Karpas-422 (cell line): ENCODE data around the gene TNRC6B. TPM values are rescaled to one million over a fixed set of nuclear protein-coding genes. Genes with fewer than 3 reads are reported as not detected.

Experiments used
- DNase-seq: peaks from one replicate; pipeline ENCODE4 v3.0.0-alpha.2; 2015
- H2AFZ ChIP-seq: fragments of 200-600 bp; sonication (generic); 2 replicates; pipeline ENCODE4 v1.6.1; 2014; ENCODE audit warnings: antibody characterized with exemption, low read length, mixed read lengths
- H3K27ac ChIP-seq: fragments of 200-600 bp; sonication (generic); 2 replicates; pipeline ENCODE4 v1.5.1; 2014; ENCODE audit warnings: mild to moderate bottlenecking, low read length, moderate library complexity
- H3K27me3 ChIP-seq: fragments of 200-600 bp; sonication (generic); 2 replicates; pipeline ENCODE4 v1.6.1; 2014; ENCODE audit warnings: low read length, mixed read lengths
- H3K36me3 ChIP-seq: fragments of 200-600 bp; sonication (generic); 2 replicates; pipeline ENCODE4 v1.6.1; 2014; ENCODE audit warnings: low read length, mixed read lengths; ENCODE audit not compliant: insufficient read depth
- H3K4me1 ChIP-seq: fragments of 200-600 bp; sonication (generic); 2 replicates; pipeline ENCODE4 v1.6.1; 2014; ENCODE audit warnings: mild to moderate bottlenecking, low read length, mixed read lengths
- H3K4me2 ChIP-seq: fragments of 200-600 bp; sonication (generic); 2 replicates; pipeline ENCODE4 v1.6.1; 2014; ENCODE audit warnings: low read length, low read depth, mild to moderate bottlenecking; ENCODE audit not compliant: poor library complexity, severe bottlenecking
- H3K4me3 ChIP-seq: fragments of 200-600 bp; sonication (generic); 2 replicates; pipeline ENCODE4 v1.5.1; 2014; ENCODE audit warnings: mild to moderate bottlenecking, antibody characterized with exemption, low read length, mixed read lengths
- H3K79me2 ChIP-seq: fragments of 200-600 bp; sonication (generic); 2 replicates; pipeline ENCODE4 v1.6.1; 2014; ENCODE audit warnings: mild to moderate bottlenecking, low read length, mixed read lengths
- H3K9ac ChIP-seq: fragments of 200-600 bp; sonication (generic); 2 replicates; pipeline ENCODE4 v1.6.0; 2014; ENCODE audit warnings: low read length
- H3K9me2 ChIP-seq: fragments of 200-600 bp; sonication (generic), shearing (Covaris generic); replicated peaks from 2 replicates; pipeline ENCODE4 v1.6.0; 2014; ENCODE audit warnings: mild to moderate bottlenecking, low read length, moderate library complexity; ENCODE audit not compliant: insufficient read depth
- H3K9me3 ChIP-seq: fragments of 300-700, 200-600 bp; sonication (generic); 2 replicates; pipeline ENCODE4 v1.6.1; 2014; ENCODE audit warnings: low read length, mixed read lengths
- H4K20me1 ChIP-seq: fragments of 200-600 bp; sonication (generic); 2 replicates; pipeline ENCODE4 v1.6.1; 2014; ENCODE audit warnings: mild to moderate bottlenecking, antibody characterized with exemption, low read length, low read depth; ENCODE audit not compliant: insufficient read depth
- total RNA-seq: library from RNA; depleted of rRNA; stranded (reverse); fragments of >200 nt; shearing (Covaris generic); gene quantifications from 2 replicates; pipeline ENCODE4 v1.2.3, GENCODE V29; 2014; ENCODE audit warnings: low replicate concordance

TNRC6B gene
- total RNA-seq, 1 experiment from 2014 or later: 32.0 TPM

DNA sequence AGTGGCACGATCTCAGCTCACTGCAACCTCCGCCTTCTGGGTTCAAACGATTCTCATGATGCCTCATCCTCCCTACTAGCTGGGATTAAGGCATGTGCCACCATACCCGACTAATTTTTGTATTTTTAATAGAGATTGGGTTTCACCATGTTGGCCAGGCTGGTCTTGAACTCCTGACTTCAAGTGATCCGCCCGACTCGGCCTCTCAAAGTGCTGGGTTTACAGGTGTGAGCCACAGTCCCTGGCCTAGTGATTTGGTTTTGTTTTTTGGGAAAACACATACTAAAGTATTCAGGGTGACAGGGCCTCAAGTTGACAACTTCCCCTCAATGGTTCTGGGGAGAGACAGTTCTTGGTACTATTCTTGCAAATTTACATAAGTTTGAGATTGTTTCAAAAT lies 22.1 kb downstream of the TNRC6B start:
- H3K9ac ChIP-seq: no peak overlapping the region
- H3K9me3 ChIP-seq: no peaks in the 10 kb centered on the region
- no peak overlapping the region for H3K27ac ChIP-seq
- no peaks in the 10 kb centered on the region for H3K27me3 ChIP-seq
- no peaks in the 10 kb centered on the region for H3K36me3 ChIP-seq
- DNase-seq: no peak
- no peak overlapping the region for H3K4me2 ChIP-seq
- H3K4me3 ChIP-seq: no peak overlapping the region
- H3K4me1 ChIP-seq: peaks cover 54% of the 10 kb centered on the region
- peaks cover 99% of the 10 kb centered on the region for H3K79me2 ChIP-seq
- H4K20me1 ChIP-seq: no peaks in the 10 kb centered on the region
- no peaks in the 10 kb centered on the region for H3K9me2 ChIP-seq
- no peak overlapping the region for H2AFZ ChIP-seq

- H3K9me2 ChIP-seq: no peaks in the 10 kb centered on the region
- peaks cover 99% of the 10 kb centered on the region for H3K79me2 ChIP-seq
- no peak overlapping the region for H3K4me3 ChIP-seq
- H2AFZ ChIP-seq: no peak overlapping the region
- H3K9me3 ChIP-seq: no peaks in the 10 kb centered on the region
- no peaks in the 10 kb centered on the region for H4K20me1 ChIP-seq
- H3K4me1 ChIP-seq: peaks cover 56% of the 10 kb centered on the region
- peak overlapping the region; percentile 49 for H3K4me2 ChIP-seq
- H3K27me3 ChIP-seq: no peaks in the 10 kb centered on the region
- no peak overlapping the region; the same call in 1 of the 2 replicates for H3K27ac ChIP-seq
- peak; percentile 54 for DNase-seq
- no peaks in the 10 kb centered on the region for H3K36me3 ChIP-seq
- H3K9ac ChIP-seq: no peak overlapping the region
These were observed 23.2 kb downstream of the TNRC6B start for GRCh38 chr22:40200795-40201530.

GRCh38 chr22:40202225-40202944 lies 24.7 kb downstream of the TNRC6B start:
- Histone ChIP-seq H3K9me2 (no peaks in the 10 kb centered on the region), H3K27me3 (no peaks in the 10 kb centered on the region), H3K79me2 (peaks cover 98% of the 10 kb centered on the region)

DNA sequence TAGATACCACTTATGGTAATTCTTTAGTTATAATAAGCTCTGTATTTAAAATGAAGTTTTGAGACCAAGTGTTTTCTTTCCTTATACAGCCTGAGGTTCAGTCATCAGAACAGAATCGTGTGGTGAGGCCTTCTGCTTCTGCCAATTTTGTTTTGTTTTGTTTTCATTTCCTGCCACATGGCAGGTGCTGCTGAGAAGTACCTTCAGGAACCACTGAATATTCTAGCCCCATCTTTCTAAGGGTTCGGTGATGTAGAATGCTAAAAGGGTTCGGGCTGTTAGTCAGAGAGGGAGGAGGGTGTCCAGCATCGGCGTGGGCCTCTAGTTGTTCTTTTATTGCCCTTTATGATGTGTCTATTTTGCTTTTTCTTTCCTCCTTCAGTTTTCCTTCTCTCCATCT lies 25.8 kb downstream of the TNRC6B start:
- no peaks in the 10 kb centered on the region for H3K9me2 ChIP-seq

More at GRCh38 chr22:40202225-40202944, 24.7 kb downstream of the TNRC6B start:
- Histone ChIP-seq H2AFZ (no peak overlapping the region), H3K4me3 (no peak overlapping the region; the same call in 1 of the 2 replicates), H3K9ac (no peak overlapping the region), H3K27ac (peak overlapping the region; percentile 49), H3K36me3 (0 out of 2 replicates have a peak, but pooled peaks cover 3% of the 10 kb centered on the region), H4K20me1 (no peaks in the 10 kb centered on the region), H3K4me1 (peaks cover 53% of the 10 kb centered on the region), H3K9me3 (no peaks in the 10 kb centered on the region), H3K4me2 (peak overlapping the region; percentile 49)
- no peak for DNase-seq

DNA sequence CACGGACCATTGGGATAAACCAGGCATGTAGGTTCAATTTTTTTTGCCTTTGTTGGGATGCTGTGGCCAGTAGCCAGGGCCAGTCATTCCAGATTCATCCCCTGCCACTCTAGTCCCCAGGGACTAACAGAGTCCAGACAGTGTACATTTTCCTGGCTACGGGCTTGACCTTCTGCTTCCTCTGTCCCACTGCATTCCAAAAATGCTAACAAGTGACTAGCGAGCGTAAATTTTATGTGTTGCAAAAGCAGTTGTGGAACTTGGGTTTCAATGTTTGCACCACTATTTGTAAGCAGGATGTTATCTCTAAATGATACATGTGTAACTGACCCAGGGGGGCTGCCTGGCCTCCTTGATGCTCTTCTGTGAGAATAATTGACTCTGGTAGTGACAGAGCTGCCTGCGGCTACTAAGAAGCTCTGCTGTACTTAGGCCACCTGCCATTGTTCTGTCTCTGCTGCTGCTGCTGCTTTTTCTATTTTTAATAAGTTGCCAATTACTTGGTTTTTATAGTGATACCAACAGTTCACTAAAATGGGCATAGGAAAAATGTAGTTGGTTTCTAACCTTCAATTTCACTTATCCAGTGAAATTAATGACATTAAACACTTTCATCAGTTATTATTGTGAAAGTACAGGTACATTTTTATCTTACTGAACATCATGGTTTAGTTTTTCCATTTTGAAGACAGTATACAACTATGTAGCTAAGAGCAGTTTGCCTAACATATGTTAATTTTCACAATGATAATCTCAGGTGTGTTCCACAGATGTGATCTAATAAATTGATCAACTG lies 26.8 kb downstream of the TNRC6B start:
- Histone ChIP-seq H3K9me3 (no peaks in the 10 kb centered on the region), H3K27ac (no peak overlapping the region), H3K36me3 (0 out of 2 replicates have a peak, but pooled peaks cover 3% of the 10 kb centered on the region), H3K4me2 (no peak overlapping the region), H3K9ac (no peak overlapping the region), H3K27me3 (no peaks in the 10 kb centered on the region), H2AFZ (no peak overlapping the region), H3K4me1 (peaks cover 73% of the 10 kb centered on the region), H3K79me2 (peaks cover 98% of the 10 kb centered on the region), H3K9me2 (no peaks in the 10 kb centered on the region), H3K4me3 (no peak overlapping the region), H4K20me1 (no peaks in the 10 kb centered on the region)
- DNase-seq: no peak

More for the DNA sequence above, 25.8 kb downstream of the TNRC6B start:
- Histone ChIP-seq H3K4me2 (peak overlapping the region; percentile 49), H3K27me3 (no peaks in the 10 kb centered on the region), H3K27ac (peak overlapping the region; percentile 49), H3K79me2 (peaks cover 98% of the 10 kb centered on the region), H3K9ac (no peak overlapping the region), H3K4me3 (no peak overlapping the region), H2AFZ (no peak overlapping the region), H3K36me3 (0 out of 2 replicates have a peak, but pooled peaks cover 3% of the 10 kb centered on the region), H3K9me3 (no peaks in the 10 kb centered on the region), H3K4me1 (peaks cover 64% of the 10 kb centered on the region), H4K20me1 (no peaks in the 10 kb centered on the region)
- DNase-seq: peak; percentile 68

DNA sequence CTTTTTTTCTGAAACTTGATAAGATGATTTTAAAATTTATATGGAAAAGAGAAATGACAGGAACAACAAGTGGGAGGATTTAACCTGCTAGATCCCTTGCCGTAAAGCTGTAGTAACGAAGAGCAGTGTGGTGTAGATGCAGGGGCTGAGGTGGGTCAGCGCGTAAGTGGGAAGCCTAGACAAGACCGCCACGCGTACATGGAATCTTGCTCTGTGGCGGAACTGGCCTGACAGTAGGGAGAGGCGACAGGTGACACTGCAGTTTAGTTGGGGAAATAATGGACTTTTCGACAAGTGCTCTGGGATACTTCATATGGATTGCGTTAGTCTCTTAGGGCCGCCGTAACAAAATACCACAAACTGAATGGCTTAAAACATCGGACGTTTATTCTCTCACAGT lies 28.8 kb downstream of the TNRC6B start:
- Histone ChIP-seq H2AFZ (no peak overlapping the region), H3K9me3 (no peaks in the 10 kb centered on the region), H3K36me3 (0 out of 2 replicates have a peak, but pooled peaks cover 3% of the 10 kb centered on the region), H3K4me1 (peaks cover 79% of the 10 kb centered on the region), H3K4me3 (no peak overlapping the region), H4K20me1 (no peaks in the 10 kb centered on the region), H3K9me2 (no peaks in the 10 kb centered on the region), H3K27ac (no peak overlapping the region), H3K27me3 (no peaks in the 10 kb centered on the region), H3K4me2 (no peak overlapping the region), H3K9ac (no peak overlapping the region), H3K79me2 (peaks cover 99% of the 10 kb centered on the region)
- no peak for DNase-seq

- Histone ChIP-seq H3K4me3 (peak overlapping the region; percentile 28; the same call in 1 of the 2 replicates), H3K9me2 (no peaks in the 10 kb centered on the region), H3K9ac (peak overlapping the region; percentile 56), H3K36me3 (0 out of 2 replicates have a peak, but pooled peaks cover 3% of the 10 kb centered on the region), H4K20me1 (no peaks in the 10 kb centered on the region), H3K9me3 (no peaks in the 10 kb centered on the region), H3K27me3 (no peaks in the 10 kb centered on the region), H3K27ac (peak overlapping the region; percentile 90), H3K4me2 (peak overlapping the region; percentile 65), H3K79me2 (peaks cover 98% of the 10 kb centered on the region), H2AFZ (no peak overlapping the region), H3K4me1 (peaks cover 86% of the 10 kb centered on the region)
- peak; percentile 81 for DNase-seq
These were observed 33.1 kb downstream of the TNRC6B start for GRCh38 chr22:40210818-40211217.
